IPS DF 4.7 (cell line): ENCODE data around the gene SFTA2.
A peak's percentile ranks its signal among the peaks of the same experiment; 100 is the strongest.

ENCODE experiments used
- DNase-seq: peaks from one replicate; pipeline ENCODE4 v3.0.0-alpha.2; 2013; ENCODE audit warnings: low spot score; ENCODE audit errors: extremely low read depth

SFTA2 gene

GRCh38 chr6:30890646-30891449 lies 41.1 kb downstream of the SFTA2 start:
- DNase-seq: no peak

- DNase-seq: no peak
These were observed 41.9 kb downstream of the SFTA2 start for GRCh38 chr6:30889921-30890645.

- DNase-seq: no peak
These were observed 42.5 kb downstream of the SFTA2 start for GRCh38 chr6:30889496-30889885.

GRCh38 chr6:30888816-30889495 lies 43.0 kb downstream of the SFTA2 start:
- no peak for DNase-seq

- no peak for DNase-seq
These were observed 43.8 kb downstream of the SFTA2 start for GRCh38 chr6:30887901-30888815.

GRCh38 chr6:30886897-30887255 lies 45.1 kb downstream of the SFTA2 start:
- no peak for DNase-seq

- DNase-seq: peak; percentile 91
These were observed 45.7 kb downstream of the SFTA2 start for GRCh38 chr6:30885999-30886896.

- no peak for DNase-seq
These were observed 46.4 kb downstream of the SFTA2 start for GRCh38 chr6:30885481-30885998.

GRCh38 chr6:30884521-30885480 lies 47.2 kb downstream of the SFTA2 start:
- DNase-seq: no peak

- DNase-seq: no peak
These were observed 48.1 kb downstream of the SFTA2 start, which contains the start of gene DDR1 for GRCh38 chr6:30883685-30884520. DDR1 (plus strand) TSS chr6:30884519; CDS start chr6:30888730, 4,211 bp downstream.

- no peak for DNase-seq
These were observed 48.9 kb downstream of the SFTA2 start for GRCh38 chr6:30882759-30883684.

GRCh38 chr6:30882204-30882758 lies 49.7 kb downstream of the SFTA2 start:
- DNase-seq: no peak

- DNase-seq: no peak
These were observed 50.4 kb downstream of the SFTA2 start for GRCh38 chr6:30881392-30882203.
